HEK293T (cell line): Measurements from ENCODE around the gene TEKT3.

Experiments used
- ARNT ChIP-seq: fragments of 450-650 bp; IDR thresholded peaks from 2 replicates; pipeline ENCODE4 v1.6.1; 2017; ENCODE audit warnings: mild to moderate bottlenecking
- BHLHE40 ChIP-seq: fragments of 450-650 bp; IDR thresholded peaks from 2 replicates; pipeline ENCODE4 v1.6.1; 2016; ENCODE audit warnings: mild to moderate bottlenecking, moderate library complexity, borderline replicate concordance
- ELF4 ChIP-seq: fragments of 450-650 bp; IDR thresholded peaks from 2 replicates; pipeline ENCODE4 v1.6.1; 2017; ENCODE audit warnings: antibody characterized with exemption
- FOXK2 ChIP-seq: fragments of 450-650 bp; IDR thresholded peaks from 2 replicates; pipeline ENCODE4 v1.6.1; 2016; ENCODE audit warnings: mild to moderate bottlenecking
- FOXM1 ChIP-seq: fragments of 450-650 bp; IDR thresholded peaks from 2 replicates; pipeline ENCODE4 v1.6.1; 2017; ENCODE audit warnings: mild to moderate bottlenecking, borderline replicate concordance
- HDGF ChIP-seq: fragments of 450-650 bp; IDR thresholded peaks from 2 replicates; pipeline ENCODE4 v1.6.1; 2017; ENCODE audit warnings: antibody characterized with exemption, borderline replicate concordance
- L3MBTL2 ChIP-seq: fragments of 450-650 bp; conservative IDR thresholded peaks from 2 replicates; pipeline ENCODE4 v1.6.1; 2016; ENCODE audit warnings: mild to moderate bottlenecking
- SP1 ChIP-seq: fragments of 450-650 bp; IDR thresholded peaks from 2 replicates; pipeline ENCODE4 v1.6.1; 2017
- ZNF384 ChIP-seq: fragments of 450-650 bp; IDR thresholded peaks from 2 replicates; pipeline ENCODE4 v1.6.1; 2016

GRCh38 chr17:15264542-15264941 lies 76.9 kb downstream of the TEKT3 start:
- TF ChIP-seq ARNT = no peak
- no peak for TF ChIP-seq FOXK2
- TF ChIP-seq BHLHE40 = no peak
- TF ChIP-seq SP1 = no peak
- no peak for TF ChIP-seq ZNF384
- TF ChIP-seq FOXM1 = no peak
- no peak for TF ChIP-seq L3MBTL2
- no peak for TF ChIP-seq ELF4
- TF ChIP-seq HDGF = no peak
